NCI-H510A (cell line): Measurements from ENCODE around the gene LRRK2.
"Not testable (repeated sequence)": the region's sequence is repeated elsewhere in the genome, so short reads cannot be mapped to it uniquely, and the experiment has no call there.

ENCODE experiments used
- DNase-seq: peaks from one replicate; lab custom pipeline; 2025; lab: John Stamatoyannopoulos, UW

Gene LRRK2

DNA sequence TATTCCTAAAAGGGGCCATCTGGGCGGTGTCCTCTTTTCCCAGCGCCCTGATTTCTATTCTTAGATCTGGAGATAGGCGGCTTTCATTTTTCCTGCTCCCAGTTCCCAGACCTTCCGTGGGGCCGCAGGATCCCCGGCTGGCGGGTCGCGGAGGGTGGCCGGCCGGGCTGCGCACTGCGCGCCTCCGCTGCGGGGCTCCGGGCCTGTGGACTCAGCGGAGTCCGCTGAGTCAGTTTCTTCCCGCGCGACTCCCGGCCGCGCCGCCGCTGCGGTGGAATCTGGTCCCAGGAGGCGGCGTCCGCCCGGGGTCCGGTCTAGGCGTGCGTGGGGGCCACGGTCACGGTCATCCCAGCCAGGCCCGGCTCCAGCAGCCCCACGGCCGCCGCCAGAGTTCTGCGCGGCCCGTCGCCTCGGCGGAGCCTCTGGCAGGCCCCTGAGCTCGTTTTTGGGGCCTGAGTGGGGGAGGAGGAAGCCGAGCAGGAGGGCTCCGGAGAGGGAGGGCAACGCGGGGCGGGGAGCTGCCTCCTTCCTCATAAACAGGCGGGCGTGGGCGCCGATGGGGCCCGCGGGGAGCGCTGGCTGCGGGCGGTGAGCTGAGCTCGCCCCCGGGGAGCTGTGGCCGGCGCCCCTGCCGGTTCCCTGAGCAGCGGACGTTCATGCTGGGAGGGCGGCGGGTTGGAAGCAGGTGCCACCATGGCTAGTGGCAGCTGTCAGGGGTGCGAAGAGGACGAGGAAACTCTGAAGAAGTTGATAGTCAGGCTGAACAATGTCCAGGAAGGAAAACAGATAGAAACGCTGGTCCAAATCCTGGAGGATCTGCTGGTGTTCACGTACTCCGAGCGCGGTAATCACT lies at the start of gene LRRK2:
LRRK2 (plus strand) TSS at position 559 of the 853 bp plus-strand sequence; CDS start at position 694, 135 bp downstream.
- DNase-seq = no peak

DNA sequence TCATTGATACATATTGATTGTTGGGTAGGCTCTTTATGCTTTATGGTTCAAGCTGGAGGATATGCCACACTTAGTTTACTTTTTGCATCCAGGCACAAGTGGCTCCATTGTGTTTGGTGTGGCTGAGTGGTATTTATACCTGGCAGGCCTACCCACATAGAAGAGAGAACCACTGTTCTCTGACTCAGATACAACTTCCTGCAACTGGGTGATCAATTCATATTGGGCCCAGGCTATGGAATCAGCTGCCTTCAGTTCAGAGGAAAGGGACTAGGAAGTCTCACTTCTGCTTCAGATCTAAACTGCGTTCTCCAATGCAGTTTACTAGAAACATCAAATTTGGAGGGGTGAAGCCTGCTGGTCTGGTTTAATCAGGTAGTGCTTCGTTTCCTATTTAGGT lies 49.8 kb upstream of the LRRK2 start:
- no peak for DNase-seq

DNA sequence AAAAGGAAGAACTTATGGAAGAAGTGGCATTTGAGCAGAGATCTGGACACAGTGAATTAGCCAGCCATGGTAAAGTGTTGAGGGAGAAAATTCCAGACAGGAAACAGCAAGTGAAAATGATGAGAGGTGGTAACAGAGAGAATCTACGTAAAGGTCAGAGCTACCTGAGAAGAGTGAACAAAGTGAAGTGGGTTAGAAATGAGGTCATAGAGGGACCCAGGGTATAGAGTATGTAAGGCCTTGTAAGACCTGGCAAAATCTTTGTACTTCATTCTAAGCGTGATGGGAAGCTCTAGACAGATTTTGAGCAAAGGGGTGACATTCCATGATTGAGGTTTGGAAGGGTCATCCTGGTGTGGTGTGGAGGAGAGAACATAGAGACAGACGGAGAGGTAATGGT lies 49.3 kb upstream of the LRRK2 start:
- DNase-seq = no peak

DNA sequence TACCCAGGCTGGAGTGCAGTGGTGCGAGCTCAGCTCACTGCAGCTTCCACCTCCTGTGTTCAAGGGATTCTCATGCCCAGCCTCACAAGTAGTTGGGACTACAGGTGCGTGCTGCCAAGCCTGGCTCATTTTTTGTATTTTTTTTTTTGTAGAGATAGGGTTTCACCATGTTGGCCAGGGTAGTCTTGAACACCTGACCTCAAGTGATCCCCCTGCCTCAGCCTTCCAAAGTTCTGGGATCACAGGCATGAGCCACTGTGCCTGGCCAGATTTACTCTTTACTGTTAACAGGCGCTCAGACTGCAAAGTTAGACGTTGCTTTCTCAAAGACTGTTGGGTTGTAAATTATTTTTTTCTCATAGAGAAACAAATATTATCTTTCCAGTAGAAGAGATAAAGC lies 46.1 kb upstream of the LRRK2 start:
- DNase-seq = no peak

DNA sequence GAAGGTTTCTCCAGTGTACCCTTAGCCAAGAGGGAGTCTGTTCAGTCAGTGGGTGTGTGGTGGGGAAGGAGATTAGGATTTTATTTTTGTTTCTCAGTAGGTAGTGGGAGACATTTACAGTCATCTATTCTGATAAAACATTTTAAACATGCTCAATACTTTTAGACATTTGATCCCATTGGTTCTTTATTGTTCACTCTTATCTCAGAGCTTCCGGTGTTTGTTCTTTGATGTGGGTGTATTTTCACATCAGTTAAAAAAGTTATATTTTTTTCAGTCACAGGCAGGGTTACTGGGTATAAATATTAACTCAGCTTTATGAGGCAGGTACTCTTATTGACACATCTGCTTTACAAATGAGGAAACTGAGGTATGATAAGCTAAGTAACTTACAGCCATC lies 43.3 kb upstream of the LRRK2 start:
- DNase-seq = no peak

DNA sequence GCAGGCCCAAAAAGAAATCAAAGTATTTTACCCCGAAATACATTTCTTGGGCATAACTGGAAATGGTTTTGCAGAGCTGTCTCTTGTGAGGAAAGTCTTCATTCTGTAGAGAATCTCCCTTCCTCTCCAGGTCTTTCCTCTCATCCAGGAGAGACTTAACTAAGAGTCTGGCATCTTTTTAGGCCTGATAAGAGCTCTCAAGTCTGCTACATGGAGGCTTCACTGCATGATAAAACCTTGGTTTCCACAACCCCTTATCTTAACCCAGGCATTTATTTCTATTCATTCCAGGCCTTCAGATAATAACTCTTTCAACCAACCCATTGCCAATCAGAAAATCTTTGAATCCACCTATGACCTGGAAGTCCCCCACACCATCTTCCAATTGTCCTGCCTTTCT lies 41.1 kb upstream of the LRRK2 start:
- no peak for DNase-seq

DNA sequence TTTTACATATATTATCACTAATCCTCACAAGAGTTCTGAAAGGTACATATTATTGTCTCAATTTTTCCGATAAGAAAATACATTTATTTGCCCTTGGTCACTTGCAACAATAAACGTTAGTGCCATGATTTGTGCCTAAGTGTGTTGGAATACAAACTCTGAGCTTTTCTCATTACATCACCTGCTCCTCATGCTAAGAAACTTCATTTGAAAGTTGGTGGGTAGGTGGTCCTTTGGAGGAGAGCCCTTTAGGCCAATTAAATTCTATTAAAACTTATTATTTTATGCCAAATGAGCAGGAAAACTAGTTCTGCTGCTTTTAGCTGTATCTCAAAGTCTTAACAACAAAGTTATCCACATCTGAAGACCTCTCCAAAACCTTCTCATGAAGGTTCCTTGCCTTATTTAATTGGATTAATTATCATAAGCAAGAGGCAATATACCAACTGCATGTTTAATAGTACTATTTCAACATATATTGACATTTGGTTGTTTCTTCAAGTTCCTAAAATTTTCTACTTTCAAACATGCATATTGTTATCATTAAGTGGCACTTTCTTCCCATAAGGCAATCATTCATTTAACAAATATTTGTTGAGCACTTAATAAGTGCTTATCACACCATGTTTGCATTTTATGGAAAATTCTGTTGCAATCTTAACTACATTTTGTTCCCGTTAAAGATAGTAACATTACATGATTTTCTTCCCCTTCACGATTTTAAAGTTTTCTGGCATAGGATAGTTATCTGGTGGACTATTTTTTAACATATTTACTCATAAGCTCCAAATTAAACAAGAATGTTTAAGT lies 40.1 kb upstream of the LRRK2 start:
- DNase-seq = no peak

DNA sequence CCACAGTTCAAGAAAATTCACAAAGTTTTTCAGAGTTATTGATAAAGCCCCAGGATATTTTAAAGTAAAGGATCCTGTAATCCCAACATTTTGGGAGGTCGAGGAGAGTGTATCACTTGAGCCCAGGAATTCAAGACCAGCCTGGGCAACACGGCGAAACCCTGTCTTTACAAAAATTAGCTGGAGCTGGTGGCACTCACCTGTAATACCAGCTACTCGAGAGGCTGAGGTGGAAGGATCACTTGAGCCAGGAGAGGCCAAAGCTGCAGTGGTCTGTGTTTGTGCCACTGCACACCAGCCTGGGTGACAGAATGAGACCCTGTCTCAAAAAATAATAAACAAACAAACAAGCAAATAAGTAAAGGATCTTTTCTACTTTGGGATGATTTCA lies 39.5 kb upstream of the LRRK2 start:
- DNase-seq = no peak

DNA sequence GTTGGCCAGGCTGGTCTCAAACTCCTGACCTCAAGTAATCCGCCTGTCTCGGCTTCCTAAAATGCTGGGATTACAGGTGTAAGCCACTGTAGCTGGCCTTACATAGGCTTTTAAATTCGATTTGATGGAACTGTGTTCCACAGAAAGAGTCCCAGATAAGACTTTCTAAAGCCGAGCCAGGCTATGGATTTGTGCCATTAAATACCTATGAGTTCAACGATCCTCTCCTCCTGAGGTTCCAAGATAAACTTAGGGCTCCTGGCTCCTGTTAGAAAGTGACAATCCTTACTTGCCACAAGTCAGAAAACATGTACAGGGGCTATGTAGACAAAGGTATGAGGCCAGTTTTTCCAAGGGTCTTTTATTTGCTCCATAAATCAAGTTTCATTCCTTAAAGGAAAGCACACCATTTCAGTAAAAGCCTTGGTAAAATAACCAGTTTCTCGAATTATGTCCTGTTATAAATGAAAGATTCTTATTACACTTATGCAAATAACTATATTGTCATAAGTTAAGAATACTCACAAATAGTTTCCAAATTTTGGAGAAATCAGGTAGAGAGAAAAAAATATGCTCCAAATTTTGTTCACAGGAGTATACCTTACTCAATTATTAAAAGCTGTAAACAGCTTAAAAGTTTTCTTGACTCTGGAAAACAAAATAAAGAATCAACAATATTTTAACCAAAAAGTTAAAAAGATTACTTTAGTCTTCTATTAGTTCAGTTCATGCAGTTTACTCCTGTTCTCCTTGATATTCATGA lies 36.1 kb upstream of the LRRK2 start:
- no peak for DNase-seq

DNA sequence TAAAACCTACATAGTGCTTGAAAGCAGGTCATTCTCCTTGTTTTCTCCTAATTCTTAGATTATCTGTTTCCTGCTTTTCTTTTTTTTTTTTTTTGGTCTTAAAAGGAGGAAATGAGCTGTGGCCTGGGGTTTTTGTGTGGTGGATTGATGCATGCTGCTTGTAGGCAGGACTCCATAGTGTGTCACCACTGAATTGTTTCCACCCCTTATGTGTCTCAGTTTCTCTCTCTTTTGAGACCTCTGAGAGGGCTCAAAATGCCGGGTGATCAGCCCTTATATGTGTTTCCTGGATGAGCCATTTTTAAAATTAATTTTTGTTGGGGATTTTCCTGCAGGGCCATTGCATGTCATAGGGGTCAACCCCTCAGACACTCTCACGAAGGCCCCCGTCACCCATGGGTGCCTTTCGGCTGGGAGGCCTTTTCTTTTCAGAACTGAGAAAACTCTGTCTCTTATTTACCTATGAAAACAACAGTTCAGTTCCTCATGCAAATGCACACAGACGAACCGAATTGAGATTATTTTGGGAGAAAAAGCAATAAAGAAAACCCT lies 32.0 kb upstream of the LRRK2 start:
- no peak for DNase-seq

DNA sequence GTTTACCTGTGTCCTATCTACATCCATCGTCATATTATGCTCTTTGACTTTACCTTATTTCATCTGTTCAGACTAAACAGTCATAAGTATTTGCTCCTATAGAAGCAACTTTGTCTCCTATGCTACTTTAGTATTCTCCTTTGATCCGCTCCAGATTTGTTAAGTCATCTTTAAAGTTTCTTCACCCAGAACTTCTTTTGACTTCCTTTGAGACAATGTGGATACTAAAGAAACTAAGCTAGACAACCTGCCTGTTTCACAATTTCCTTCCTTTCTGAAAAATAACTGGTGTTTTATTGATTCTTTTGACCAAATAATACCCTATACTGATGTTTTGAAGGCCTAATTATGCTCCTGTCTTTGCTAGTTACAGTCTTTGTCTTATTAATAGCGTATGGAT lies 30.0 kb upstream of the LRRK2 start:
- DNase-seq = no peak

DNA sequence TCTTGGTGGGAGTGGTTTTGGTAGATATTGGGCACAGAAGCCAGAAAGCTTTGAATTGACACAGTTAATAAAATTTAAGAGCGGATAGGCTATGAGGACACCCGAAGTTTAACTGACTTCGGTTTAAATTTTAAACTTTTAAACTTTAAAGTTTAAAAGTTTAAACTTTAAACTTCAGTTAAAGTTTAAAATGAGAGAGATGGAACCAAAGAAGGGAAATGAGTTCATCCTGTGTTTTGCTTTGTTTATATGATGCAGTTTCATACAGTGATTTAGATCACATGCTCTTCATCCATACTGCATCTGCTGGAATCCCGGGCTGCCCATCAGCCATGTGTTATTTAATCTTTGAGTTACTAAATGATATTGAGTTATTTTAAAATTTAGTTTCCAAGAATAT lies 27.2 kb upstream of the LRRK2 start:
- no peak for DNase-seq

DNA sequence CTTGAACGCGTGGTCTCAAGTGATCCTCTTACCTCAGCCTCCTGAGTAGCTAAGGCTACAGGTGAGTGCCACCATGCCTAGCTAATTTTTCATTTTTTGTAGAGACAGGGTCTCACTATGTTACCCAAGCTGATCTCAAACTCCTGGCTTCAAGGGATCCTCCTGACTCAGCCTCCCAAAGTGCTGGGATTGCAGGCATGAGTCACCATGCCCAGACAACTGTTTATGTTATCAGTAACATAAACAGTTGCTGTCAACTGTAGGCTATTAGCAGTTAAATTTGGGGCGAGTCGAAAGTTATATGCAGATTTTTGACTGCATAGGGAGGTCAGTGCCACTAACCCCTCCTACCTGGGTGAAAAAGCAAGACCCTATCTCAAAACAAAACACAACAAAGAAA lies 26.2 kb upstream of the LRRK2 start:
- no peak for DNase-seq

DNA sequence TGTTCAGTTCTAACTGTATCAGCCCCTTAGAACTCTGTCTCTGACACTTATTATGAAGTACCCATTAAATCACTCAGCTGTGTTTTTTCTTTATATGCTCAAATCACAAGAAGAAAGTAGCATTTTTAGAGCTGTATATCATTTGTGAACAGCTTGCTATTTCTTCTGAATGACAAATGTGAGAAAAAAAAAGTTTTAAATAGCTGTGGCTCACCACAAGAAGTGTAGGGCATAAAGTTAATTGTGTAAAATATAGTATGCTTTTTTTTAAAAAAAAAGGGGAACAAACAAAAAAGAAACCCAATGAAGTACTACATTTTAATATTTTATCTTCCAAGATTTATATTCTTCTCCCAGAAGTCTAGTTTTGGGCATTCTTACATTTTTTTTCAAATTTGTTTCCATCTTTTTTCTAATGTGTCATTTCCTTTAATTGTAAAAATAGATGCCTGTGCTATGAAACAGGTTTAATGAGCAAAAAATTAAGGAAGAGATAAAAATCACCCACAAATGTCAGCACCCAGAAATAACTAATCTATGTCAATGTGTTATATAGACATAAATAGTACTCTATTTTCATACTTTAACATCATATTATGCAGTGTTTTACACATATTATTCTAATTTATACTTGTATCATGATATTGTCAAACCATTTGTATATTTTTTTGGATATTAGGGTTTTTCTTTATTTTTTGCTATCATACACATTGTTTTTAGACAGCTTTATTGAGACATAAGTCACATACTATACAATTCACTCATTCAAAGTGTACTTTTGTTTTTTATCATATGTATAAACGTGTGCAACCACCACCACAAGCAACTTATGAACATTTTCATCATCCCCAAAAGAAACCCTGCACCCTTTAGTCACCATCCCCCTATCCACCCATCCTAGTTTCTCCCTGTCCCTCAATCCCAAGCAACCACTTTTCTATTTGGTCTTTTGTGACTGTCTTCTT lies 22.4 kb upstream of the LRRK2 start:
- no peak for DNase-seq

DNA sequence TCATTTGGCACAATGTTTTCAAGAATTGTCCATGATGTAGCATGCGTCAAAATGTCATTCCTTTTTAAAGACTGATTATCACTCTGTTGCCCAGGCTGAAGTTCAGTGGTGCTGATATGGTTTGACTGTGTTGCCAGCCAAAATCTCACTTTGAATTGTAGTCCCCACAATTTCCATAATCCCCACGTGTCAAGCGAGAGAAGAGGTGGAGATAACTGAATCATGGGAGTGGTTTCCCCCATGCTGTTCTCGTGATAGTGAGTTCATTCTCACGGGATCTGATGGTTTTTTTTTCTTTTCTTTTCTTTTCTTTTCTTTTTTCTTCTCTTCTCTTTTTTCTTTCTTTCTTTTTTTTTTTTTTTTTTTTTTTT lies 21.8 kb upstream of the LRRK2 start:
- no peak for DNase-seq

DNA sequence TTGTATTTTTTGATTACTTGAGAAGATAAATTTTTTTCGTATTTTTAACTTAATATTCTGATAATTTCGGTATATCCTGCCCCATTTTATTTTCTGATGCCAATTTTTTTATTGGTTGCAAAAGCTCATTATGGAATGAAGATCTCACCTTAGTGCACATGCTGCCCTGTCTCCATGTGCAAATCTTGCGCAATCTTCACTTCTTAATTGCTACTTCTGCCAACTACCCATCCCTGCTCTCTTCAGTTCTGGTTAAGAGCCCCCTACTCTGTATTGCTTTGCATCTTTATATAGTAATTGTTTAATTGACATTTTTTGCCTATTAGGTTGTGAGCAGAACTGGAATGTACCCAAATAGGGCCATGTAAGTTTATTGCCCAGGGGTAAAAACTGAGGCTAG lies 20.5 kb upstream of the LRRK2 start:
- DNase-seq = no peak

DNA sequence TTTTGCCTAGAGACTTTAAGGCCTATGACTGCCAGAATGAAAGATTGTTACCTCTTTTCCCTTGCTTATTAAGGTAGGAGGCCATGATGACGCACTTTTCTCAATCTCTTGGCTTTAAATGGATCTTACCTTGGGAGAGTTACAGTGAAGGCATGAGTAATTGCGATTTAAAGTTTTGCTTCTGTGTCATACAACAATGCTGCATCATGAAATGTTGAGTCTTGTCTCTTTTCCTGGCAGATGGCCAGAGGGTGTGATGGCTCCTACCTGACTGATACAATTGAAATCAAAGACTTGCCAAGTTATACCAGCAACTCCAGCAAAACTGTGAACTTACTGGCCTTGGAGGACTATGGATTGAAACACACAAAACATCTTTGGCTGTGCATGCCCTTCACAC lies 17.2 kb upstream of the LRRK2 start:
- no peak for DNase-seq

DNA sequence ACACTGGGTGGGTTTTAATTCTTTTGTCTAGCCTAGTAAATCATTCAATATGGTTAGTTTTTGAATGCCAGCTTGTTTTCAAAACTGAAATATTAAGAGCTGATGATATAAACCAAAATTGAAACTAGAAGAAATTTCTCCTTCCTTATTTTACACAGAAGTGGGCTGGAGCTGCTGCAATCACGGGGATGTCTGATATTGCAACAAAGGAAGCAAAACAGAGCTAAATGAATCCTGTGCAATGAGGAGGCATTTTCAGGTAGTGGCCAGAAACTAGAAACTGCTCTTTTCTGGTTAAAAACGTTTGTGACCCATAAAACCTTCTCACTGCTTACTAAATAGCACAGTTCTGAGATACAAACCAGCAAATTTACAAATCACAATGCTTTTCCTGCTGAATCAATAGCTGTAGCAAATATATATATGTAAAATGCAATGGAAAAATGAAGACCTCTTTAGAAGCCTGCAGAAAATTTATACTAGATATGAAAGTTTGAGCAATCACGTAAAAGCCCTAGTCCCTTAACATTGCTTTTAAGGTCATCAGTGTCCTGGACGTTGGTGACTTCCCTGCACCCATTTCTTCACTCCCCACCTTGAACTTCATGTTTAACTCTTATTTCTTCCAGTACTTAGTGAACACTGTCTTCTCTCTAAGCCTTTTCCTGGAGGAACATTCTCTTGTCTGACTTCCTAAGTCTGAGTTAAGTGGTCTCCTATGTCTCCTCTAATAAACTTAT lies 15.9 kb upstream of the LRRK2 start:
- no peak for DNase-seq

DNA sequence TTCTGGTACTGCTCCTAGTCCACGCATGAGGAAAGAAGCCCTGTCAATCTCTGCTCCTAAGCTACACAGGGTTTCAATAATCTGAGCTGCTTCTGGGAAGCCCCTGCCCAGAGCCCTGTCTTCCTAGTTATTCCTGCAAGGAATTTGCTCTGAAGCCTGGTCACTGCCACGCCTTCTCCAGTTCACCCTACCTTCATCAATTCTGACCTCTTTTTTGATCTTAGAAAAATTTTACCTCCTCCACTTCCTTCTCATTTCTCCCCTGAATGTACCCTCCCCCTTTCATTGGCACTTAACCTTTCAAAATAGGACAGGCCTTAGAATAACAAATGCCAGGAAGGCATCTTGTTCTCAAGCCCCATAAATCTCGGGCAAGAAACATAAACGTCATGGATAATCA lies 14.9 kb upstream of the LRRK2 start:
- no peak for DNase-seq

DNA sequence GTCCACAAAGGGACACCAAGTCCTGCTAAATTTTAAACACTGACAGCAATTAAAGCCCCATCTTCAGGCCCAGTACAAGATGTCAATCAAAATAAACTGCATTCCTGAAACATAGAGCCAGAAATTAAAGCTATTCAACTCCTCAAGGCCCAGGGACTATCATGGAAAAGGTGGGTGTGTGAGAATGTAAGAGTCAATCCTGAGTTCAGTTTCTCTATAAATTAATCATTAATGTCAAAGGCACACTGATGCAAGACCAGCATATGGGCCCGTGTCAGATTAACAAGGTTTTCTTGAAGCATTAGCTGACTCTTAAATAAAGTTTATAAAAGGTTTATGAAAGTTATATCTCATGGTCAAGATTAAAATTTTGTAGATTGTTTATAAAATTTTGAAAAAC lies 13.6 kb upstream of the LRRK2 start:
- DNase-seq = not testable (repeated sequence)

DNA sequence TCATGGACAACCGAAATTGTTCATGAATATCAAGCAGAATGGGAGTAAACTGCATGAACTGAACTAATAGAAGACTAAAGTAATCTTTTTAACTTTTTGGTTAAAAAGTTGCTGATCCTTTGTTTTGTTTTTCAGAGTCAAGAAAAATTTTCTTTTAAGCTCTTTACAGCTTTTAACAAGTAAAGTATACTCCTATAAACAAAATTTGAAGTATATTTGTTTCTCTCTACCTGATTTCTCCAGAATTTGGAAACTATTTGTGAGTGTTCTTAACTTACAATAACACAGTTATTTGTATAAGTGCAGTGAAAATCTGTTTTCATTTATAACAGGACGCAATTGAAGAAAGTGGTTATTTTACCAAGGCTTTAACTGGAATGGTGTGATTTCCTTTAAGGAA lies 12.2 kb upstream of the LRRK2 start:
- DNase-seq = no peak
